Breast epithelium (tissue), 4 donors: Measurements from ENCODE around the gene GPR142. TPM values are rescaled to one million over a fixed set of nuclear protein-coding genes. Genes with fewer than 3 reads are reported as not detected.

Experiments used
- DNase-seq, 2 donors: peaks; one replicate each; pipeline ENCODE4 v3.0.0-alpha.2; 2019; ENCODE audit warnings: low spot score in 2 of 2
- H3K27ac ChIP-seq, 2 donors: fragments of 200-600 bp; sonication (generic) in 1 of 2; one replicate each; pipeline ENCODE4 v1.5.1; 2016 to 2019; ENCODE audit warnings: mild to moderate bottlenecking in 1 of 2
- H3K27me3 ChIP-seq, 2 donors: fragments of 200-600 bp; sonication (generic) in 1 of 2; one replicate each; pipeline versions ENCODE4 v1.5.1 to v1.6.0; 2017 to 2019; ENCODE audit warnings: control low read depth in 1 of 2, mild to moderate bottlenecking in 1 of 2
- H3K36me3 ChIP-seq: fragments of 200-600 bp; one replicate; pipeline ENCODE4 v1.5.1; 2019
- H3K4me1 ChIP-seq, 2 donors: fragments of 200-600 bp; sonication (generic); one replicate each; pipeline ENCODE4 v1.5.1; 2016 to 2019; ENCODE audit warnings: control low read depth in 1 of 2
- H3K4me3 ChIP-seq, 3 donors: fragments of 200-600 bp; sonication (generic); 1 replicate in 2 of 3; 2 replicates in 1 of 3; pipeline ENCODE4 v1.5.1; 2016 to 2019; ENCODE audit warnings: mild to moderate bottlenecking in 3 of 3, moderate library complexity in 2 of 3
- H3K9me3 ChIP-seq, 2 donors: fragments of 200-600 bp; sonication (generic) in 1 of 2; one replicate each; pipeline ENCODE4 v1.5.1; 2016 to 2019; ENCODE audit warnings: control low read depth in 1 of 2
- CTCF ChIP-seq, 3 donors: fragments of 450-650 bp; IDR thresholded peaks; one replicate each; pipeline ENCODE4 v1.5.1; 2016 to 2017; ENCODE audit warnings: antibody characterized with exemption in 3 of 3, mild to moderate bottlenecking in 3 of 3, moderate library complexity in 3 of 3
- POLR2A ChIP-seq: fragments of 450-650 bp; IDR thresholded peaks from one replicate; pipeline ENCODE4 v1.6.1; 2016; ENCODE audit warnings: antibody characterized with exemption, mild to moderate bottlenecking, moderate library complexity
- POLR2AphosphoS5 ChIP-seq, 3 donors: sonication (generic); formaldehyde crosslinking; IDR thresholded peaks; one replicate each; pipeline ENCODE4 v1.6.1; 2017; ENCODE audit warnings: antibody characterized with exemption in 3 of 3
- intact Hi-C: fragments of 100-400 bp; cut with DNase I; formaldehyde crosslinking; loops from one replicate; pipeline ENCODE4 v1.15.1; 2023; ENCODE audit warnings: low total_unique reads
- total RNA-seq, 3 donors: library from RNA; depleted of rRNA; stranded (reverse); fragments of >200 nt; gene quantifications; one replicate each; pipeline ENCODE4 v1.1.0, GENCODE V29; 2016

The GPR142 gene
- total RNA-seq, 3 donors from 2014 or later: not detected

- Histone ChIP-seq H3K27me3 (peaks cover 0 to 6% of the 10 kb centered on the region in 2 donors), H3K4me1 (no peaks in the 10 kb centered on the region), H3K9me3 (no peaks in the 10 kb centered on the region), H3K4me3 (no peak overlapping the region), H3K27ac (no peak overlapping the region), H3K36me3 (no peaks in the 10 kb centered on the region)
- DNase-seq: no peak
- intact Hi-C loops: no loop called here
- TF ChIP-seq POLR2A (no peak), CTCF (IDR thresholded peaks at IDR 0.05) (no peak), POLR2AphosphoS5 (IDR thresholded peaks at IDR 0.05) (no peak)
Measured at GRCh38 chr17:74369221-74369620, 1.9 kb downstream of the GPR142 start.

GRCh38 chr17:74369665-74370490 lies 2.6 kb downstream of the GPR142 start:
- intact Hi-C loops: no loop called here
- H3K27ac ChIP-seq: no peak overlapping the region
- no peak for TF ChIP-seq POLR2AphosphoS5 (IDR thresholded peaks at IDR 0.05)
- no peak for TF ChIP-seq POLR2A
- no peak for TF ChIP-seq CTCF (IDR thresholded peaks at IDR 0.05)

GRCh38 chr17:74371653-74372147 lies 4.4 kb downstream of the GPR142 start:
- TF ChIP-seq CTCF (IDR thresholded peaks at IDR 0.05): no peak
- TF ChIP-seq POLR2AphosphoS5 (IDR thresholded peaks at IDR 0.05): no peak
- TF ChIP-seq POLR2A: no peak
- no peak for DNase-seq
- Histone ChIP-seq H3K9me3 (no peaks in the 10 kb centered on the region), H3K27ac (no peak overlapping the region), H3K27me3 (peaks cover 0 to 6% of the 10 kb centered on the region in 2 donors), H3K36me3 (no peaks in the 10 kb centered on the region), H3K4me1 (no peaks in the 10 kb centered on the region), H3K4me3 (no peak overlapping the region)
- intact Hi-C loops: no loop called here

More at GRCh38 chr17:74369665-74370490, 2.6 kb downstream of the GPR142 start:
- H3K36me3 ChIP-seq: no peaks in the 10 kb centered on the region
- no peaks in the 10 kb centered on the region for H3K9me3 ChIP-seq
- DNase-seq: no peak
- H3K27me3 ChIP-seq: peaks cover 0 to 6% of the 10 kb centered on the region in 2 donors
- H3K4me3 ChIP-seq: no peak overlapping the region
- H3K4me1 ChIP-seq: no peaks in the 10 kb centered on the region

- Histone ChIP-seq H3K9me3 (no peaks in the 10 kb centered on the region), H3K27me3 (peaks cover 0 to 2% of the 10 kb centered on the region in 2 donors), H3K4me3 (no peak overlapping the region), H3K4me1 (no peaks in the 10 kb centered on the region), H3K27ac (no peak overlapping the region), H3K36me3 (no peaks in the 10 kb centered on the region)
- TF ChIP-seq CTCF (IDR thresholded peaks at IDR 0.05): no peak
- DNase-seq: no peak
- intact Hi-C loops: no loop called here
Measured at GRCh38 chr17:74372426-74372825, 5.1 kb downstream of the GPR142 start.

- Histone ChIP-seq H3K4me1 (no peaks in the 10 kb centered on the region), H3K9me3 (no peaks in the 10 kb centered on the region), H3K4me3 (no peak overlapping the region), H3K27ac (no peak overlapping the region), H3K36me3 (no peaks in the 10 kb centered on the region), H3K27me3 (no peaks in the 10 kb centered on the region)
- intact Hi-C loops: no loop called here
- no peak for DNase-seq
- TF ChIP-seq POLR2A (no peak), POLR2AphosphoS5 (IDR thresholded peaks at IDR 0.05) (no peak), CTCF (IDR thresholded peaks at IDR 0.05) (no peak)
Measured at GRCh38 chr17:74373838-74374606, 6.7 kb downstream of the GPR142 start.
